ENCODE data around the gene FLOT1.

Gene FLOT1

GRCh38 chr6:30741063-30741779 lies 1.3 kb downstream of the FLOT1 start:
- Histone ChIP-seq H3K79me2 (ENCODE audit: low read length) (peaks cover 19% of the 10 kb centered on the region), H3K27me3 (replicated peaks; ENCODE audit: insufficient read depth, low read length) (no peaks in the 10 kb centered on the region), H3K27ac (ENCODE audit: low read length) (no peak overlapping the region), H3K4me2 (ENCODE audit: low read depth, low read length) (peak overlapping the region; percentile 90), H3K9me3 (replicated peaks; ENCODE audit: insufficient read depth, low read length) (no peaks in the 10 kb centered on the region), H3K9me2 (replicated peaks; ENCODE audit: insufficient read depth, low read length) (no peaks in the 10 kb centered on the region), H2AFZ (ENCODE audit: low read length) (no peak overlapping the region), H3K36me3 (replicated peaks; ENCODE audit: insufficient read depth, low read length) (0 out of 2 replicates have a peak, but pooled peaks cover 3% of the 10 kb centered on the region), H3K4me1 (ENCODE audit: low read length) (peaks cover 32% of the 10 kb centered on the region), H3K9ac (ENCODE audit: low read length) (peak overlapping the region; percentile 66; the same call in 1 of the 2 replicates), H3F3A (ENCODE audit: insufficient read depth, low read length) (peaks cover 23% of the 10 kb centered on the region), H3K4me3 (ENCODE audit: low read length) (peak overlapping the region; percentile 89), H4K20me1 (ENCODE audit: insufficient read depth, low read length) (no peaks in the 10 kb centered on the region)
- DNase-seq, result no peak
- TF ChIP-seq EZH2phosphoT487 (IDR thresholded peaks at IDR 0.05; ENCODE audit: low read length) (no peak), CTCF (IDR thresholded peaks at IDR 0.05; ENCODE audit: low read length) (no peak), EZH2 (optimal IDR thresholded peaks at IDR 0.05; ENCODE audit: low read depth, low read length) (no peak)

- H3K9me3 ChIP-seq (replicated peaks; ENCODE audit: insufficient read depth, low read length), result no peaks in the 10 kb centered on the region
- peaks cover 30% of the 10 kb centered on the region for H3F3A ChIP-seq (ENCODE audit: insufficient read depth, low read length)
- no peak overlapping the region for H3K4me3 ChIP-seq (ENCODE audit: low read length)
- H4K20me1 ChIP-seq (ENCODE audit: insufficient read depth, low read length), result no peaks in the 10 kb centered on the region
- no peak for DNase-seq
- H3K79me2 ChIP-seq (ENCODE audit: low read length), result peaks cover 19% of the 10 kb centered on the region
- no peaks in the 10 kb centered on the region for H3K9me2 ChIP-seq (replicated peaks; ENCODE audit: insufficient read depth, low read length)
- no peak for TF ChIP-seq CTCF (IDR thresholded peaks at IDR 0.05; ENCODE audit: low read length)
- TF ChIP-seq EZH2 (optimal IDR thresholded peaks at IDR 0.05; ENCODE audit: low read depth, low read length), result no peak
- no peak for TF ChIP-seq EZH2phosphoT487 (IDR thresholded peaks at IDR 0.05; ENCODE audit: low read length)
- no peak overlapping the region for H2AFZ ChIP-seq (ENCODE audit: low read length)
- H3K4me2 ChIP-seq (ENCODE audit: low read depth, low read length), result no peak overlapping the region
- 0 out of 2 replicates have a peak, but pooled peaks cover 3% of the 10 kb centered on the region for H3K36me3 ChIP-seq (replicated peaks; ENCODE audit: insufficient read depth, low read length)
- H3K27ac ChIP-seq (ENCODE audit: low read length), result no peak overlapping the region
- peaks cover 37% of the 10 kb centered on the region for H3K4me1 ChIP-seq (ENCODE audit: low read length)
- no peak overlapping the region for H3K9ac ChIP-seq (ENCODE audit: low read length)
- H3K27me3 ChIP-seq (replicated peaks; ENCODE audit: insufficient read depth, low read length), result no peaks in the 10 kb centered on the region
Measured at GRCh38 chr6:30740540-30740870, 2.0 kb downstream of the FLOT1 start.

- Histone ChIP-seq H3K9me2 (replicated peaks; ENCODE audit: insufficient read depth, low read length) (no peaks in the 10 kb centered on the region), H3K9ac (ENCODE audit: low read length) (no peak overlapping the region), H3K9me3 (replicated peaks; ENCODE audit: insufficient read depth, low read length) (no peaks in the 10 kb centered on the region), H3K27ac (ENCODE audit: low read length) (no peak overlapping the region), H2AFZ (ENCODE audit: low read length) (no peak overlapping the region), H4K20me1 (ENCODE audit: insufficient read depth, low read length) (no peaks in the 10 kb centered on the region), H3F3A (ENCODE audit: insufficient read depth, low read length) (peaks cover 24% of the 10 kb centered on the region), H3K36me3 (replicated peaks; ENCODE audit: insufficient read depth, low read length) (0 out of 2 replicates have a peak, but pooled peaks cover 3% of the 10 kb centered on the region), H3K27me3 (replicated peaks; ENCODE audit: insufficient read depth, low read length) (no peaks in the 10 kb centered on the region), H3K4me2 (ENCODE audit: low read depth, low read length) (no peak overlapping the region), H3K4me1 (ENCODE audit: low read length) (peaks cover 37% of the 10 kb centered on the region), H3K79me2 (ENCODE audit: low read length) (peaks cover 19% of the 10 kb centered on the region), H3K4me3 (ENCODE audit: low read length) (no peak overlapping the region)
- DNase-seq, result no peak
- TF ChIP-seq EZH2phosphoT487 (IDR thresholded peaks at IDR 0.05; ENCODE audit: low read length) (no peak), CTCF (IDR thresholded peaks at IDR 0.05; ENCODE audit: low read length) (no peak), EZH2 (optimal IDR thresholded peaks at IDR 0.05; ENCODE audit: low read depth, low read length) (no peak)
Measured at GRCh38 chr6:30738532-30738931, 4.0 kb downstream of the FLOT1 start.
